OCI-LY3 (cell line): ENCODE measurements around the gene CHST13.

Experiments used
- H2AFZ ChIP-seq: fragments of 200-600, 300-600 bp; shearing (Covaris generic); 2 replicates; pipeline ENCODE4 v1.6.0; 2014; ENCODE audit warnings: antibody characterized with exemption, low read depth, low read length
- H3K27ac ChIP-seq: fragments of 200-600, 300-600 bp; sonication (generic); 2 replicates; pipeline ENCODE4 v1.5.1; 2014; ENCODE audit warnings: mild to moderate bottlenecking, low read length, moderate library complexity, mixed read lengths
- H3K27me3 ChIP-seq: fragments of 200-600, 300-600 bp; sonication (generic); 2 replicates; pipeline ENCODE4 v1.6.1; 2014; ENCODE audit warnings: low read depth, low read length, mixed read lengths
- H3K36me3 ChIP-seq: fragments of 200-600, 300-600 bp; sonication (generic); replicated peaks from 2 replicates; pipeline ENCODE3; 2014; ENCODE audit warnings: low read depth, low read length, mixed read lengths
- H3K4me1 ChIP-seq: fragments of 300-600, 200-600 bp; sonication (generic); 2 replicates; pipeline ENCODE4 v1.6.1; 2014; ENCODE audit warnings: low read length, mixed read lengths
- H3K4me2 ChIP-seq: fragments of 200-600, 300-600 bp; sonication (generic); 2 replicates; pipeline ENCODE4 v1.6.1; 2014; ENCODE audit warnings: low read length, mixed read lengths
- H3K4me3 ChIP-seq: fragments of 300-600, 200-600 bp; sonication (generic); 2 replicates; pipeline ENCODE4 v1.5.1; 2014; ENCODE audit warnings: antibody characterized with exemption, mild to moderate bottlenecking, low read length, moderate library complexity
- H3K79me2 ChIP-seq: fragments of 300-600, 200-600 bp; shearing (Covaris generic); 2 replicates; pipeline ENCODE4 v1.6.1; 2014; ENCODE audit warnings: mild to moderate bottlenecking, low read length, mixed read lengths
- H3K9ac ChIP-seq: fragments of 300-600, 200-600 bp; shearing (Covaris generic); 2 replicates; pipeline ENCODE4 v1.6.0; 2014; ENCODE audit warnings: mild to moderate bottlenecking, low read length, moderate library complexity
- H3K9me3 ChIP-seq: fragments of 200-600, 300-600 bp; shearing (Covaris generic); 2 replicates; pipeline ENCODE4 v1.6.1; 2014; ENCODE audit warnings: low read length, mixed read lengths; ENCODE audit not compliant: insufficient read depth
- H4K20me1 ChIP-seq: fragments of 200-600, 300-600 bp; sonication (generic); 2 replicates; pipeline ENCODE4 v1.6.1; 2016; ENCODE audit warnings: low read length, mixed read lengths; ENCODE audit not compliant: insufficient read depth
- CTCF ChIP-seq: fragments of 200-600, 300-600 bp; sonication (generic); IDR thresholded peaks from 2 replicates; pipeline ENCODE4 v1.5.1; 2014; ENCODE audit warnings: antibody characterized with exemption, low read length, low read depth
- EZH2phosphoT487 ChIP-seq: fragments of 200-600 bp; shearing (Covaris generic); IDR thresholded peaks from 2 replicates; pipeline ENCODE4 v1.6.1; 2018; ENCODE audit warnings: antibody characterized with exemption, mixed run types, low read depth

CHST13 gene

DNA sequence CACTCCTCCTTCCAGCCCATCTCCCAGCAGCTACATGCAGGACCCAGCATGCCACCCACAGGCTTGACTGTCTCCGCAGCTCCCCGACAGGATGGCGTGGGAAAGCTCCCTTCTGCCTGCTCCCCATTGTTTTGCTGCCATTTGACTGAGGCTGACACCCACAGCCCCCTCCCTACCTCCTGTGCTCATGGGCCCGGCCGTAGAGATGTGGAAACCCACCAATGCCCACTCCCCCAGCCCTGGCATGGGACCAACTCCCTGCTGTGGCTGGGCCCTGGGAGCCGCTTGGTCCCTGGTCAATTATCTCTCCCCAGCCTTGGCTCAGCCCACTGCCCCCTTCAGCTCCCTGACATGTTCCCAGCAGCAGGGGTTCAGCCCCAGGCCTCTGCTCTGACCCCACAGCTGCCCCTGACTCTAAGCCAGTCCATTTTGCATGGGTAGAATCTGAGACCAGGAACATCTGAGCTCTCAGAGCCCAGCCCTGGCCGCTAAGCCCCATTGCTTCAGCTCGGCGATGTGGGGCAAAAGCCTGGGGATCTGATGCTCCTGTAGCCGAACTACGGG is 26.6 kb downstream of the CHST13 start:
- no peaks in the 10 kb centered on the region for H3K36me3 ChIP-seq
- H2AFZ ChIP-seq, result no peak overlapping the region
- TF ChIP-seq EZH2phosphoT487 (no peak), CTCF (no peak)
- H3K9ac ChIP-seq, result no peak overlapping the region
- H3K27me3 ChIP-seq, result peaks cover 11% of the 10 kb centered on the region; the same call in 1 of the 2 replicates
- H3K4me1 ChIP-seq, result no peaks in the 10 kb centered on the region
- H3K4me3 ChIP-seq, result no peak overlapping the region
- no peak overlapping the region for H3K27ac ChIP-seq
- no peak overlapping the region for H3K4me2 ChIP-seq
- H4K20me1 ChIP-seq, result no peaks in the 10 kb centered on the region
- no peaks in the 10 kb centered on the region for H3K9me3 ChIP-seq
- H3K79me2 ChIP-seq, result no peaks in the 10 kb centered on the region

DNA sequence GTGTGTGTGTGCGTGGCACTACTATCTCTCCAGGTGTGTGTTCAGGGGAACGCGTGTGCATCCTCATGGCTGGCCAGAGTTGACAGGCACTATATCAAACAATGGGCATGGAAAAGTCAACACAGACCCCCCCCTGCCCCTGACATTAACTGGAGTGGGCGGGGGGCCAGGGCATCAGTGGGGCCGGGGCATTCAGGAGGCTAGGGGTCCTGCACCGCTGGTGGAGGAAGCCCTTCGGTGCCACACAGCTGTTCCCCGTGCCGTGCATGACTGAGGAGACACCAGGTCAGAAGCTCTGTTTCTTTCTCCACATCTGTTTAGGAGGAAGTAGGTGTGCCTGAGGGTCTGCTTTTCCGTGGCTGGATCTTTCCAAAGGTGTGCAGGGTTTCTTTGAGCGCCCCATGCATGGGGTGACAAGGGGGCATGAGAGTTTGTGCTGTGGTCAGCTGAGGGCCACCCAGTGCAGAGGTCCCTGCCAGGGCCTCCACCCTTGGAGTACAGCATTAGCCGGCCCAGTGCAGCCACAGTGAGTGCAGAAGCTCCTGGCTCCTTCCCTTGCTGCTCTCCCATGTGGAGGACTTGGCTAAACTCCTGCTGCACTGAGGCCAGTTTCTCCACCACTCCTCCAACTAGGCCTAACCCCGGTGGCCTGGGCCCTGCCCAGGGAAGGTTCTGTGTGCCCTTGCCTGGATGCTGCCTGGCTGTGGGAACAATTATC is 27.3 kb downstream of the CHST13 start:
- peaks cover 11% of the 10 kb centered on the region; the same call in 1 of the 2 replicates for H3K27me3 ChIP-seq
- no peaks in the 10 kb centered on the region for H3K36me3 ChIP-seq
- H3K4me1 ChIP-seq, result no peaks in the 10 kb centered on the region
- H3K79me2 ChIP-seq, result no peaks in the 10 kb centered on the region
- no peak overlapping the region for H3K4me2 ChIP-seq
- TF ChIP-seq EZH2phosphoT487, result no peak
- TF ChIP-seq CTCF, result no peak
- no peak overlapping the region for H2AFZ ChIP-seq
- no peaks in the 10 kb centered on the region for H3K9me3 ChIP-seq
- no peaks in the 10 kb centered on the region for H4K20me1 ChIP-seq
- H3K27ac ChIP-seq, result no peak overlapping the region
- no peak overlapping the region for H3K4me3 ChIP-seq
- no peak overlapping the region for H3K9ac ChIP-seq

GRCh38 chr3:126551839-126552687 is 28.1 kb downstream of the CHST13 start:
- no peak overlapping the region for H3K27ac ChIP-seq
- no peaks in the 10 kb centered on the region for H3K4me1 ChIP-seq
- H4K20me1 ChIP-seq, result no peaks in the 10 kb centered on the region
- no peaks in the 10 kb centered on the region for H3K36me3 ChIP-seq
- H3K4me3 ChIP-seq, result no peak overlapping the region
- no peaks in the 10 kb centered on the region for H3K9me3 ChIP-seq
- no peak overlapping the region for H2AFZ ChIP-seq
- no peaks in the 10 kb centered on the region for H3K79me2 ChIP-seq
- TF ChIP-seq EZH2phosphoT487, result no peak
- no peak for TF ChIP-seq CTCF
- peaks cover 5% of the 10 kb centered on the region; the same call in 1 of the 2 replicates for H3K27me3 ChIP-seq
- no peak overlapping the region for H3K9ac ChIP-seq
- H3K4me2 ChIP-seq, result no peak overlapping the region

GRCh38 chr3:126552688-126553283 is 28.8 kb downstream of the CHST13 start:
- H3K4me3 ChIP-seq, result no peak overlapping the region
- TF ChIP-seq EZH2phosphoT487, result no peak
- no peak for TF ChIP-seq CTCF
- no peak overlapping the region for H3K4me2 ChIP-seq
- H3K36me3 ChIP-seq, result no peaks in the 10 kb centered on the region
- no peaks in the 10 kb centered on the region; the same call in 1 of the 2 replicates for H3K27me3 ChIP-seq
- H4K20me1 ChIP-seq, result no peaks in the 10 kb centered on the region
- H3K27ac ChIP-seq, result no peak overlapping the region
- no peak overlapping the region for H3K9ac ChIP-seq
- H2AFZ ChIP-seq, result no peak overlapping the region
- no peaks in the 10 kb centered on the region for H3K4me1 ChIP-seq
- no peaks in the 10 kb centered on the region for H3K79me2 ChIP-seq
- no peaks in the 10 kb centered on the region for H3K9me3 ChIP-seq
